Prostate gland (tissue), 2 donors: Measurements from ENCODE around the gene LYRM2. TPM values are rescaled to one million over a fixed set of nuclear protein-coding genes. Genes with fewer than 3 reads are reported as not detected.

Experiments used
- DNase-seq: peaks from one replicate; pipeline ENCODE4 v3.0.0-alpha.2; 2019; ENCODE audit warnings: low spot score
- H3K27ac ChIP-seq, 2 donors: fragments of 200-600 bp; sonication (generic); 2 replicates each; pipeline ENCODE4 v1.5.1; 2017 to 2019
- H3K27me3 ChIP-seq: fragments of 200-600 bp; sonication (generic); replicated peaks from 2 replicates; pipeline ENCODE4 v1.5.1; 2019; ENCODE audit not compliant: insufficient read depth
- H3K36me3 ChIP-seq, 2 donors: fragments of 200-600 bp; sonication (generic); 1 replicate in 1 of 2; 2 replicates in 1 of 2; pipeline versions ENCODE4 v1.5.1 to v1.8.1; 2017 to 2019
- H3K4me1 ChIP-seq: fragments of 200-600 bp; sonication (generic); replicated peaks from 2 replicates; pipeline ENCODE4 v1.5.1; 2019
- H3K4me3 ChIP-seq, 2 donors: fragments of 200-600 bp; sonication (generic); 2 replicates each; pipeline ENCODE4 v1.5.1; 2017 to 2019
- H3K9me3 ChIP-seq: fragments of 200-600 bp; sonication (generic); 2 replicates; pipeline ENCODE4 v1.5.1; 2017
- CTCF ChIP-seq, 4 experiments: fragments of 200-600 bp in 2 of 4; fragments of 450-650 bp in 2 of 4; sonication (generic) in 2 of 4; IDR thresholded peaks; 1 replicate in 3 of 4; 2 replicates in 1 of 4; pipeline ENCODE4 v1.5.1; 2016 to 2019; ENCODE audit warnings: antibody characterized with exemption in 4 of 4, mild to moderate bottlenecking in 2 of 4, moderate library complexity in 2 of 4
- POLR2A ChIP-seq: fragments of 450-650 bp; IDR thresholded peaks from one replicate; pipeline ENCODE4 v1.6.1; 2016; ENCODE audit warnings: antibody characterized with exemption, mild to moderate bottlenecking
- POLR2AphosphoS5 ChIP-seq: sonication (generic); formaldehyde crosslinking; IDR thresholded peaks from one replicate; pipeline ENCODE4 v1.6.1; 2017; ENCODE audit warnings: antibody characterized with exemption
- WGBS: methylation state at CpG from one replicate; pipeline ENCODE4 v1.1.5; 2018; 5-methylcytosine and 5-hydroxymethylcytosine counted together
- intact Hi-C: fragments of 100-400 bp; cut with DNase I; formaldehyde crosslinking; loops from one replicate; pipeline ENCODE4 v1.14.2; 2022
- total RNA-seq, 2 donors: library from RNA; depleted of rRNA; stranded (reverse); fragments of >200 nt; gene quantifications; one replicate each; pipeline ENCODE4 v1.1.0, GENCODE V29; 2016

LYRM2 gene
- total RNA-seq, 2 donors from 2014 or later = 21.3 to 25.7 TPM

GRCh38 chr6:89575562-89575960, 63.0 kb downstream of the LYRM2 start:
- Histone ChIP-seq H3K27me3 (no peaks in the 10 kb centered on the region), H3K36me3 (no peaks in the 10 kb centered on the region), H3K4me3 (no peak overlapping the region), H3K27ac (no peak overlapping the region), H3K4me1 (no peaks in the 10 kb centered on the region), H3K9me3 (no peaks in the 10 kb centered on the region)
- TF ChIP-seq POLR2A (no peak), POLR2AphosphoS5 (no peak), CTCF (IDR thresholded peaks at IDR 0.05) (no peak)
- DNase-seq = no peak
- intact Hi-C loops = no loop called here
- WGBS = 58% methylated on average over 2 of the region's 2 CpGs

- H3K36me3 ChIP-seq = no peaks in the 10 kb centered on the region
- WGBS = 41% methylated on average over 2 of the region's 2 CpGs
- TF ChIP-seq POLR2A (no peak), POLR2AphosphoS5 (no peak), CTCF (IDR thresholded peaks at IDR 0.05) (no peak)
- H3K4me1 ChIP-seq = no peaks in the 10 kb centered on the region
- no peaks in the 10 kb centered on the region for H3K27me3 ChIP-seq
- H3K27ac ChIP-seq = no peak overlapping the region
- no peak overlapping the region for H3K4me3 ChIP-seq
- no peak for DNase-seq
- no peaks in the 10 kb centered on the region for H3K9me3 ChIP-seq
- intact Hi-C loops = no loop called here
Observed at GRCh38 chr6:89574910-89575561, 63.5 kb downstream of the LYRM2 start.

- Histone ChIP-seq H3K27ac (no peak overlapping the region), H3K9me3 (no peaks in the 10 kb centered on the region), H3K4me3 (no peak overlapping the region), H3K27me3 (no peaks in the 10 kb centered on the region), H3K4me1 (no peaks in the 10 kb centered on the region), H3K36me3 (no peaks in the 10 kb centered on the region)
- DNase-seq = no peak
- intact Hi-C loops = no loop called here
- TF ChIP-seq POLR2A = no peak
- TF ChIP-seq POLR2AphosphoS5 = no peak
- no peak for TF ChIP-seq CTCF (IDR thresholded peaks at IDR 0.05)
- 88% methylated on average over 6 of the region's 6 CpGs for WGBS
Observed at GRCh38 chr6:89567630-89568390, 70.7 kb downstream of the LYRM2 start.

GRCh38 chr6:89566930-89567629, 71.5 kb downstream of the LYRM2 start:
- no peaks in the 10 kb centered on the region for H3K36me3 ChIP-seq
- H3K4me3 ChIP-seq = no peak overlapping the region
- no peaks in the 10 kb centered on the region for H3K4me1 ChIP-seq
- DNase-seq = no peak
- WGBS = 94% methylated on average over 16 of the region's 16 CpGs
- H3K27ac ChIP-seq = no peak overlapping the region
- intact Hi-C loops = no loop called here
- no peaks in the 10 kb centered on the region for H3K9me3 ChIP-seq
- TF ChIP-seq POLR2A (no peak), POLR2AphosphoS5 (no peak), CTCF (IDR thresholded peaks at IDR 0.05) (no peak)
- H3K27me3 ChIP-seq = no peaks in the 10 kb centered on the region
